HL-60/S4 treated with phorbol 12-myristate 13-acetate at 8.2 ng/mL for 4 days and 3 days (cell line): ENCODE measurements around the gene EFTUD2.

Experiments
- in situ Hi-C: fragments of 300-500 bp; cut with MboI; formaldehyde crosslinking; loops from 2 replicates; pipeline ENCODE4 v1.15.0; 2022; ENCODE audit warnings: low sequenced_read_pairs

Gene EFTUD2

DNA sequence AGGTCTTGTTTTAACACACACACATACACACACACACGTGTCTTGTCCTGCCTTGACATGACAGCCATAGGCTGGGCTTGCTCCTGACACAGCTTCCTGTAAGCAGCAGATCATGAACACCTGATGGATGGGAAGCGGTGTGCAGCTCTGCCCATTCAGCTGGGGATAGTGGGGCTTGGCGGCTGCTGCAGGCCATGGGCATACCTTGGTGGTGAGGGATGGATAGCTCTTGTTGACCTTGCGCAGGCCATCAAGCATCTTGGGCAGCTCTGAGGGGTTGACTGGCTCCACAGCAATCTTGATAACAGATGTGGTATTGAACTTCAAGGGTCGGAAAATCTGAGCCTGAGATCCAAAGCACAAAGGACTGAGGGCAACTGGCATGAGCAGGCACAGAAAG, 39.5 kb downstream of the EFTUD2 start:
- in situ Hi-C loops = loop anchor here (10.0 to 25.0 kb wide), 2 partner anchors 75 to 322 kb away; no protein-coding TSS in a partner anchor

DNA sequence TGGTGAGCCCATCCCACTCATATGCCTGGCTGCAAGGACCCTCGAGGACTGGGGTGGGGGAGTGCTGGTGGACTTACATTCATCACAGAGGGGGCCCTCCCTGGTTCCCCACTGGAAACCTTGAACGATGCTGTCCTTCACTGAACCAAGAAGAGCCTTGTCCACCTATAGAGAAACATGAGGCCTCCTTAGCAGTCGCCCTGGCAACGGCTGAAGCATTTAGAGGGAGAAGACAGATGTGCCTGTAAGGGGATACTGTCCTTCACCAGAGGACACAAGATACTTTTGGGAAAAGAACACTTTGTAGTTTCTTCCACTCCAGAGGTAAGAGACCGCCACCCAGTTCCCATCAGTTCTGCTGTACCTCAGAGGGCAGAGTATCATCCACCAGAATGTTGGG, 45.1 kb downstream of the EFTUD2 start:
- in situ Hi-C loops = loop anchor here (25.0 kb wide), 1 partner anchor 317 kb away; no protein-coding TSS in a partner anchor

DNA sequence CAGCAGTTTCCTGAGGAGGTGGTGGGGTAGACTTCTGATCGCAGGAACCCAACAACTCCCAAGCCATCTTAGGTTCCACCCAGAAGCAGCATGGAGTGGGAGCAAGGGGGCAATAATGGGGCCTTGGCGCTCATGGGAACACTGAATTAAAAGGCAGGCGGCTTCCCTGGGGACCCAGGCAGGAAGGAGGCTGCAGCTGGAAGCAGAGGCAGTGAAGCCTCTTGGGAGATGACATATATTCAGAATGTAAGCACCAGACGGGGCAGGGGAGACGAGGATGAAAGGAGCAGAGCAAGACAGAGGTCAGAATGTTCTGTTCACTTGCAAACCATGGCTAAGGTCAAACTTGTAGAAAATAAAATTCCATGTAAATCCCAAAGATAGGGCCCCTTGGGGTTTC, 48.6 kb downstream of the EFTUD2 start:
- in situ Hi-C loops = loop anchor here (25.0 kb wide), 1 partner anchor 313 kb away; no protein-coding TSS in a partner anchor

DNA sequence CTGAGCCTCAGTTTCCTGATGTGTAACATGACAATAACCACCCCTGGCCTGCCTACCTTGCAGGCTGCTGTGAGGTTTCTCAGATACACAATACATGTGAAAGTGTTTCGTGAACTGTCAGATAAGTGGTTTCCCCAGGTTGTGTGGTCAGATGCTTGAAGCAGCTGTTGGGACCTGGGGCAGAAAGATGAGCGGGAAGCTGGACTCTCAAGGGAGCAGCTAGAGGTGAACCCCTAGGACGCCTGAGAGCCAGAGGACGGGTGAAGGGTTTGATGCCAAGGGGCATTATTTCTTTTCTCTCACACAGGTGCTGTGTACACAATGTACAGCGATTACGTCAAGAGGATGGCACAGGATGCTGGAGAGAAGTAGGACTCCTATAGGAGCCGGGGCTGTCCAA, 49.2 kb downstream of the EFTUD2 start:
- in situ Hi-C loops = loop anchor here (25.0 kb wide), 1 partner anchor 313 kb away; no protein-coding TSS in a partner anchor

DNA sequence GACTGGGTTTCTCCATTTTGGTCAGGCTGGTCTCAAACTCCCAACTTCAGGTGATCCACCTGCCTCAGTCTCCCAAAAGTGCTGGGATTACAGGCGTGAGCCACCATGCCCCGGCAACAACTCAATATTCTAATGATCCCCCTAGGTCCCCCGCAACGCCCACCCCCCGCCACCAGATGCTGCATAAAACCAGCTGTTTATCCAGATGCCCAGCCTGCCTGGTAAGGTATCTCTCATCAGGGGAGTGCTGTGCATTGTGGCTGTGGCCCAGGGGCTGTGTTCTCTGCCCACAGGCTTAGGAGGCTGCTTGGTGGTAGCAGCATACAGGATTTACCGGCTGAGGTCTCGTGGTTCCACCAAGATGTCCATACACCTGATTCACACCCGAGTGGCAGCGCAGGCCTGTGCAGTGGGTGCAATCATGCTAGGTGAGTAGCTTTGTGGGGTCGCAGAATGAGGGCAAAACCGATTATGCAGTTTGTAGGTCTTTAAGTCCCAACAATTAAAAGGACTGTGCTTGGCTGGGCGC, 50.2 kb downstream of the EFTUD2 start:
- in situ Hi-C loops = no loop called here

DNA sequence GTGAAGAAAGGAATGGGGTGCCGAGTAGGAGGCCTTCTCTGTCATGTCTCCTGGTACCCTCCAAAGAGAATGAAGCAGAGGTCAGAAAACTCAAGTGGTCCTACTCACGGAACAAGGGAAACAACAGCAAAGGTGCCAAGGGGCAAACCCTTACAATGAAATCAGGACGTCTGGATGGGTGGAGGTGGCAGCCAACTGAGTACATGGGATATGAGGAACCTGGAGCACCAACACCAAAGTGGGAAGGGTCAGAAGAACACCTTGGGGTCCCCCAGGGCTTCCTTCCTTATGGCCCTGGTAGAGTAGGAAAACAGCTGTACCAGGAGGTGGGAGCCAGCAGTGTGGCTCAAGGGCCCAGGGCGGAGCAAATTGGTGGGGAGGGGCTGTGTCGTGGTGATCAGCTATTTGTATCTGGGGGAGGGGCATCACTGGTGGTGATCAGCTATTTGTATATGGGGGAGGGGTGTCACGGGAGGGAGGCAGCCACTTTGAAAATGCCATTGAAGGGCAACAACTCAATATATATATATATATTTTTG, 50.9 kb downstream of the EFTUD2 start:
- in situ Hi-C loops = no loop called here

DNA sequence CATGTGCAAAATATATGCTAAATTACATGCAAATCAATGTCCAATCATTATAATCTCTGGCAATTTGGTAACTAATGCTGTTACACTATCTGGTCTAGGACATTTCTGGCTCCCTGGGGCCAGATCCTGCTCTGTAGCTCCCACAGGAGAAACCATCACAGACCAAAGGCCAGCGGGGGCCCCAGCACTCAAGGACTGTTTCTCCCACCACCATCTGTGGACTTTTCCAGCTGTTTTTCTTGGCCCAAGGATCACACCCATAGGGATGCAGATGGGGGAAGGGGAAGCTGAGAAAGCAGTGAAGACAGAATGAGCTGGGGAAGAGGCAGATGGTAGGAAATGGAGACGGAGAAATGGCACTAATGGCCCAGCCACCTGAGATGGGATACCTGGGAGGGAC, 51.7 kb downstream of the EFTUD2 start, which contains the start of gene HIGD1B:
TSS of gene HIGD1B (plus strand) at position 298 of the 400 bp plus-strand sequence. CDS start 270 bp downstream, outside the sequence.
- in situ Hi-C loops = no loop called here

DNA sequence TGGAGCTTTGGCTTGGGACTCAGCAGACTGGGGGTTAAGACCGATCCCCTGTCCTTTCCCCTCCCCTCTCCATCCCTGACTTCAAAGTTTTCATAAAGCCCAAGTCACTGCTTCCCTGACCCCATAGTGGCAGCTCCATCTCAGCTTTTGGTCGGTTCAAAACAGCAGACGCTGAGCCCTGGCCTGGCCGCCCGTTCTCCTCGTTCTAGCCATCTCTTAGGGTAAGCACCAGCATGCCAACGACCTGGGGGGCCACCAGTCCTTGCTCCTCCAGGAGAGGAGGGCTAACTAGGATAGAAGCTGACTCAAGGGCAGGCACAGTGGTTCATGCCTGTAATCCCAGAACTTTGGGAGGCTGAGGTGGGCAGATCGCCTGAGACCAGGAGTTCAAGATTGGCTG, 53.0 kb downstream of the EFTUD2 start:
- in situ Hi-C loops = no loop called here

DNA sequence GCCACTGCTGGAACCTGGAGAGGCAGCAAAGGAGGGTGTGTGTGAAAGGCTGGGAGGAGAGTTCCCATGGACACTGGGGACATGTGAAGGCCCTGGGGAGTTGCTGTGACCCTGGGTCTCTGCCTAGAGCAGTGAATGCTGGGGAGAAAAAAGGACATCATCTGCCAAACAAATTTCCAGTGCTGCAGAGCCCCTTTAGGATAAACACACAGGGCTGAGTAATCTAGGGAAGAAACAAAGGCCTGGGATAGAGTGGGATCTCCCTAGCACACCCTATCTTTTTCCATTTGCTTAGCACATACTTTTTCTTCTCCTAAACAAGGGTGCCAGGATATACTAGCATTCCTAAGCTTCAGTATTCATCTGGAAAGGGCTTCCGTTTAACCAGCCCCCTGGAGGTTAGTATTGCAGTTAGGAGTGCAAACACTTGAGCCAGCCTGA, 54.8 kb downstream of the EFTUD2 start:
- in situ Hi-C loops = no loop called here

DNA sequence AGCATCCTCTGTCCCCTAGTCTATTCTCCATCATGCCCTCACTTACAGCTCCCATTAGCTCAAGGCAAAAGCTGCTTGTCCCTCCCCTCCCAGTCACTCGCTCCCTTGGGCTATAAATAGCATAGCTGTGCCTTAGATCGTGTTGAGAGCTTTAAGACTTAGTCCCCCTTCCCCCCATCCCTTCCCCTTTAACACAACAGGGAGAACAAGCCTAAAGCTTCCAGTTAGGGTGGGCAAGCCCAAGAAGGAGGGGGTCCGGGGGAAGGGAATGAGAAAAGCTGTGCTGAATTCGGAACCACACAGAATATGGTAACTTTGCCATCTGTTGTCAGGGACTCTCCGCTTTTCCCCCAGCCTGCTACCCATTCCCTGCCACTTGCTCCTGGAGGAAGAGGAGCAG, 56.5 kb downstream of the EFTUD2 start:
- in situ Hi-C loops = no loop called here

DNA sequence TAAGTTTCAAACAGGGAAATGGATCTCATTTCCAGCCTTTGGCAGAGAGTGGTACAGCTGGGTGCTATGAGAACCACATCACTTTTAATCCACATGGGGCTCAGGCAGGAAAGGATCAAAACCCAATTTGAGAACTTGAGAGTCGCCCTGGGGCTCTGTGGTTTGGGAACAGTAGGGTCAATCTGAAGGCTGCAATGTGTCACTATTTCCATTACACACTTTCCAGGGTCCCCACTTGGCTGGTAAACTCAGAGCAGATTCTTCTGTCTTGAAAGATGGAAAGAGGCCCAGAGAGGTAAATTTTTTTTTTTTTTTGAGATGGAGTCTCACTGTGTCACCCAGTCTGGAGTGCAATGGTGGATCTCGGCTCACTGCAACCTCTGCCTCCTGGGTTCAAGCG, 58.3 kb downstream of the EFTUD2 start:
- in situ Hi-C loops = no loop called here

DNA sequence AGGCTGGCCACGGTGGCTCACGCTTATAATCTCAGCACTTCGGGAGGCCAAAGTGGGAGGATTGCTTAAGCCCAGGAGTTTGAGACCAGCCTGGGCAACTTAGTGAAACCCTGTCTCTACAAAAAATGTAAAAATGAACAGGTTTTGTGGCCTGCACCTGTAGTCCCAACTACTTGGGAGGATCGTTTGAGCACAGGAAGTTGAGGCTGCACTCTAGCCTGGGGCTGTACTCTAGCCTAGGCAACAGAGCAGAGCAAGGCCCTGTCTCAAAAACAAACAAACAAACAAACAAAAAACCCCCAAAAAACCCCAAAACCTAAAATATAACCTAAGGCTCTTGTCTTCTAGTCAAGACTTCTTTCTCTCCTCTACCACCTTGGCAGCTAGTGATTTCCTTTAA, 59.0 kb downstream of the EFTUD2 start:
- in situ Hi-C loops = no loop called here

DNA sequence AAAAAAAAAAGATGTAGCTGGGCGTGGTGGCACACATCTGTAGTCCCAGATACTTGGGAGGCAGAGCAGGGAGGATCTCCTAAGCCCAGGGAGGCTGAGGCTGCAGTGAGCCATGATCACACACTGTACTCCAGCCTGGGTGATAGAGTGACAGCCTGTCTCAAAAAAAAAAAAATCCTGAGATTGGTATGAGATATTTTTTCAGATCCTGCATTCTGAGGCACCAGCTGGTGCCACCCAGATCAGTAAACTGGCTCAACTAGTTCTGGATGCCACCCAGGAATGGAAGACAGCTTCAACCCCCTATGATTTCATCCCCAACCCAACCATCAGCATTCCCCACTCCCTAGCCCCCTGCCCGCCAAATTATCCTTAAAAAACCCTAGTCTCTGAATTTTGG, 62.0 kb downstream of the EFTUD2 start:
- in situ Hi-C loops = no loop called here

DNA sequence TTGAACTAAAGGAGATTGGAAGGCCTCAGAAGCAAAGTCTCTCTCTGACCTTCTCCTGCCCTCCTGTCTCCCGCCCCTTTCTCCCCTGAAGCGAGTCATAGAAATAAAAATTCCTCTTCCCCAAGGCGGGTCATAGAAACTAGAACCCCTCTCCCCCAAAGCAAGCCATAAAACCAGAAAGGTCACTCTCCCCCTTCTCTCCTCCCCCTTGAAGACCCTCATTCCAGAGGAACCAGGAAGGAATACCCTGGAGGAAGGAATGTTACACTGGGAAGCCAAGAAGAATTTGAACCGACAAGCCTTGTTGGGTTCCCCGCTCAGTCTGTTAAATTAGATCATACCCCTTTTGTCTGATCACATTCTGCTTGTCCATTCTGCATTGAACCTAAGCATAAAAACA, 66.4 kb downstream of the EFTUD2 start:
- in situ Hi-C loops = no loop called here

DNA sequence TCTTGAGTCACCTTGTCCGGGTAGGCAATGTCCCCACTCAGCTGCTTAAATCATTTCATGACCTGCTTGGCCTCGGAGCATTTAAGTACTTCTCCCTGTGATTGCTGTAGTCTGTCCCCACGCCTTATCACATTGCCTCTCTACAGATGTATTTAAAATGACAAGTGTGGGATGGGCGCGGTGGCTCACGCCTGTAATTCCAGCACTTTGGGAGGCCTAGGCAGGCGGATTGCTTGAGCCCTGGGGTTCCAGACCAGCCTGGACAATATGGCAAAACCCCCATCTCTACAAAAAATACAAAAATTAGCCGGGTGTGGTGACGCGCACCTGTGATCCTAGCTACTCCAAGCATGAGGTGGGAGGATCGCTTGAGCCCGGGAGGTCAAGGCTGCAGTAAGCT, 67.9 kb downstream of the EFTUD2 start:
- in situ Hi-C loops = no loop called here

DNA sequence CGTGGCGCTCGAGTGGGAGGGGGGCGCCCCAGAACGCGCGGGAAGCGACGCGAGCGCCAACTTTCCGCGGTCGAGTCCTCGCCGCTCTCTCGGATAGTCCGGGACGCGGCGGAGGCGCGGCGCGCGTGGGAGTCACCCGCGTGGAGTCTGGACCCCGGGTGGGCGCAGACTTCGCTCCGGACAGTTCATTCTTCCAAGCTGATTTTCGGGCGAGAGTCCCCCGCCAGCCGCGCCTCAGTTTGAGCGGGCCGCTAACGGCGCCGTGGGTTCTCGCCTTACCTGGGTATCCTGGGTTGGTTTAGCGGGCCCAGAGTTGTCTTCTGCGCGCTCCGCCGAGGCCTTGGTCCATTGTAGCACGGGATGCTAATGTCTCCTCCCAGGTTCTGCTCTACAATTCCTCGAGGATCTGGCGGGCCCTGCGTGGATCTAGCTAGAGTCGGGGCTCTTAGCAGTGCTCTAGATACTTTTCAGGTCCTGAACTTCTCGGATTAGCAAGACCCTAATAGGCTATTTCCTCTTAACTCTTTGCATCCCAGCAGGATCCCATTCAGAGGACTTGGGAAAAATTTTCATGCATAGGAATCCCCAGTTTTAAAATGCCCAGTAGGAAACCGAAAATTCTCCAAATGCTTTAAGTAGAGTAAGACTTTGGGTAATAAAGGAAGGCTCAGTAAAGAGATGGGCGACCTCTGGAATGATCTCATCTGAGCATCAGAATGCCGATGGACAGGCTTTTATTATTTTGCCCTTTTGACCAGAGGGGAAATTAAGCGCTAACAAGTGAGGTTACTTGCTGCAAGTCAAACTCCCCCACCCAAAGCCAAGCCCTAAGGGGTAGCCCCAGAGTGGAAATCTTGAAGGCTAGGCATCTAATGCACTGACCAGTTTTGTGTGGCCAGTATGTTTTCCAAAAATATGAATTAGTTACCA, 68.6 kb downstream of the EFTUD2 start:
- in situ Hi-C loops = no loop called here

DNA sequence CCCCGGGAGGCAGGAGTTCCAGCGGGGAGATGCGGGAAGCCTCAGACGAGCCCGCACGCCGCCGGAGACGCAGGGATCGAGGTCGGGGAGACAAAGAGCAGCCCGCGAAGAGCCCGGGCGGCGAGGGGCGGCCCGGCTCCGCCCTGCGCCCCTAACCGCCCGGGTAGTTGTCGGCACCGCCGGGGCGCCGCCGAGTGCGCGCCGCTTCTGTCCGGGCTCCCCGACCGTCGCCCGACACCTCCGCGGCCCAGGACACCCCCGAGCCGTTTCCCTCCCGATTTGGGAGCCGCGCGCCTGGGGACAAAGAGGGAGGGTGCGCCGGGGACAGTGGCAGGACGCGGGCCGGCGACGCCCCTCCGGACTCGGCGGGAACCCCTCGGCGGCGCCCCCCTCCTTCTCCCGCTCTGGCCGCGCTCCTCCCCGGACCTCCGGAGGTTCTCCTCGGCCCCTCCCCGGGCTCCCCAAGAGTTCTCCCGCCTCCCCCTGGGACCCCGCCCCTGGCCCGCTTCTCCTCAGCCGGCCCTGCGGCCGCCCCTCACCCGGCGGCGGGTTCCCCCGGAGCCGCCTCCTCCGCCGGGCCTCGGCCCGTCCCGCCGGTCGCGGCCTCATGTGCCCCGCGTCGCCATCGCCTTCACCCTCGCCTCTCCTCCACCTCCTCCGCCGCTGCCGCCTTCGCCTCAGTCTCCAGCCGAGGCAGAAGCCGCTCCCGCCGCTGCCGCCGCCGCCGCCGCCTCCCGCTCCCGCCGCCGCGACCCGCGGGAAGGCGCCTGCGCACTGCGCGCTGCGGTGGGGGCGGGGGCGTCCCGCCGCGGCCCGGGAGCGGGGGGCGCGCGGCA, 69.5 kb downstream of the EFTUD2 start, which contains the start of gene GJC1:
TSS of gene GJC1 (minus strand) at position 765 of the 836 bp plus-strand sequence. CDS start 24,470 bp downstream, outside the sequence.
- in situ Hi-C loops = no loop called here

DNA sequence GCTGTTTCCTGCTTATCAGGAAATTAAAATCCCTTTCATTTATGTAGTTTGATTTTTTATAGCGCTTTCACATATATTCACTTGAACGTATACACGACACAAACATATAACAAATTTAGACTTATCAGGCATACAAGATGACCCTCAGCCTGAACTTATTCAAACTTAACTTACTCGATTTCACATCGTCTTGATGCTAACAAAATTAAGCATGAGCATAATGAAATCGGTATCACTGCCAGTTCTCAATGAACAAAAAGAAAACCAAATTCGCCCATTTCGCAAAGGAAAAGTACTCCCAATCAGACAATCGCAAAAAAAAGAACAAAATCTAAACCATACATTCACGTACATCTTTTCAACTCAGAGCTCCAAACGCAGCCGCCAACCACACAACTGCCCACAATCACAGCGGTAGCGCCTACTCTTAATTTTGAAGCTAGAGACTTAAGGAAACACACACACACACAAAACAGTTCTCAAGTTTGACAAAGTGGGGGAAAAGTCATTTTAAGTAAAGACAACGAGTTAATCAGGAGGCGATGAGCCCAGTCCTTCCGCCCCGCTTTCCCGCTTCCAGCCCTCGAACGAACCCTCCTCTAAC, 70.2 kb downstream of the EFTUD2 start:
- in situ Hi-C loops = no loop called here

DNA sequence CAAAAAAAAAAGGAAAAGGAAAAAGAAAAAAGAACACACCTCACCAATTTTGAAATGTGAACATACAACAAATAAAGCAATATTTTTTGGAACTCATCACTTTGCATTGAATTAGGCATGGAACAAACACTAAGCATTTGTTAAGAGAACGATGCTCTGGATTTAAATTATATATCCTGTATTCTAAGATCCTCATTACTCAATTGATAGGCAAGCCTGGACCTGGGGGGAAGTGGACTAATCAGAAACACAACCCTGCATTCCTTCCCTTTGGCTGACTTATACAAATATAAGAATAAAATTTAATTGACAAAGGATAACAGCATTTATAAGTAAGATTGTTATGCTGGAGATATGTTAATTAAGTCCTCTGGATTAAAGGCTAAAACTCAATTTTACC, 71.4 kb downstream of the EFTUD2 start:
- in situ Hi-C loops = no loop called here

DNA sequence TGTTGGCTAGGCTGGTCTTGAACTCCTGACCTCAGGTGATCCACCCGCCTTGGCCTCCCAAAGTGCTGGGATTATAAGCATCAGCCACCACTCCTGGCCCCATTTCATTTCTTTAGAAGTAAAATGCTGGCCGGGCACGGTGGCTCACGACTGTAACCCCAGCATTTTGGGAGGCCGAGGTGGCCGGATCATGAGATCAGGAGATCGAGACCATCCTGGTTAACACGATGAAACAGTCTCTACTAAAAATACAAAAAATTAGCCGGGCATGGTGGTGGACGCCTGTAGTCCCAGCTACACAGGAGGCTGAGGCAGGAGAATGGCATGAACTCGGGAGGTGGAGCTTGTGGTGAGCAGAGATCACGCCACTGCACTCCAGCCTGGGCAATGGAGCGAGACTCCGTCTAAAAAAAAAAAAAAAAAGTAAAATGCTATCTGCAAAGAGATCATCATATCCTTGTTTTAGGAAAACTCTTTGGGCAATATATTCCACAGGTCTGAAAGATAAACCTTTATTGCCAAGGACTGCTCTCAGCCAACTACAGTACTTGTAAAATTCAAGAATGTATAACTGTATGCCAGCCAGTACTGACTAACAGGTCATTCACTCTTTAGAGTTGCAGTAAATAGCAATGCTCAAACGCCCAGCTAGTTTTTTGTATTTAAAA, 73.0 kb downstream of the EFTUD2 start:
- in situ Hi-C loops = no loop called here
